ENCODE data around the gene SIRPA.

DNA sequence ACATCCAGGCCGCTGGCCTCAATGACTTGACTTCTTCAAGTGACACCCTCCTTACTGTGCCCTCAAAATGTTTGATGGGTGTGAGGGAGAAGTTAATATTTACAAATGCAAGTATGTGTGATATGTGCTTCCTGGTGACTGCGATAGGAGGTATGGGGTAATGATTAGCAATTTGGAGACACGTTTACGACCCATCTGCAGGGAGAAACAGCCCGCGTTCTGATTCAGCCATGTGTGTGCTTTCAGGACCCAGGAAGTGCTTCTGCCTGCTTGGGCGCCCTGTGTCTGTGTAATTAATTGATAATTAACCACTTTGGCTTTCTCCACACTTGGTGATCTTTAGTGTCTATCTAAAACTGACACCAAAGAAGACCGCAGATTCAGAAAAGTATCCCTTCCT, 25.0 kb downstream of the SIRPA start:
- no peak for TF ChIP-seq POLR2AphosphoS5 (IDR thresholded peaks at IDR 0.05; ENCODE audit: low read depth, low read length)
- TF ChIP-seq SIN3A (IDR thresholded peaks at IDR 0.05; ENCODE audit: borderline replicate concordance, insufficient read depth, low read length) = no peak

Data from PFSK-1 (cell line).